Astrocyte of the spinal cord (primary cell): ENCODE measurements around the gene VAV2.

ENCODE experiments used
- DNase-seq: peaks from one replicate; pipeline ENCODE4 v3.0.0; 2011; ENCODE audit warnings: low read depth, low spot score
- H3K4me3 ChIP-seq: 2 replicates; pipeline ENCODE4 v1.5.1; 2011; ENCODE audit warnings: low read depth, mild to moderate bottlenecking, low read length, moderate library complexity
- CTCF ChIP-seq: IDR thresholded peaks from 2 replicates; pipeline ENCODE4 v1.5.1; 2012; ENCODE audit warnings: low read depth, mild to moderate bottlenecking, low read length, inconsistent platforms
- in situ Hi-C: cut with HindIII; loops from 2 replicates; pipeline ENCODE4 v1.10.0; 2017; ENCODE audit warnings: low sequenced_read_pairs

Gene VAV2

GRCh38 chr9:133991964-133992779, at the start of gene VAV2:
Gene VAV2, minus strand, starts transcription at chr9:133992324. Its CDS starts 46 bp downstream, at chr9:133992278.
- in situ Hi-C loops, result no loop called here
- no peak for TF ChIP-seq CTCF
- peak; percentile 56 for DNase-seq
- H3K4me3 ChIP-seq, result peak within 1 kb of the TSS; percentile 68

- TF ChIP-seq CTCF, result no peak
- in situ Hi-C loops, result no loop called here
- DNase-seq, result no peak
- H3K4me3 ChIP-seq, result no peak overlapping the region
Observed at GRCh38 chr9:134041649-134041962, 49.5 kb upstream of the VAV2 start.

- in situ Hi-C loops, result no loop called here
- no peak for TF ChIP-seq CTCF
Observed at GRCh38 chr9:134040781-134041648, 48.9 kb upstream of the VAV2 start.

GRCh38 chr9:134040176-134040565, 48.0 kb upstream of the VAV2 start:
- TF ChIP-seq CTCF, result no peak
- H3K4me3 ChIP-seq, result no peak overlapping the region
- DNase-seq, result no peak
- in situ Hi-C loops, result no loop called here

More at GRCh38 chr9:134040781-134041648, 48.9 kb upstream of the VAV2 start:
- DNase-seq, result no peak
- H3K4me3 ChIP-seq, result no peak overlapping the region

- in situ Hi-C loops, result no loop called here
- H3K4me3 ChIP-seq, result no peak overlapping the region
- DNase-seq, result no peak
- no peak for TF ChIP-seq CTCF
Observed at GRCh38 chr9:134039386-134040175, 47.5 kb upstream of the VAV2 start.

- in situ Hi-C loops, result no loop called here
- TF ChIP-seq CTCF, result no peak
- DNase-seq, result no peak
- no peak overlapping the region for H3K4me3 ChIP-seq
Observed at GRCh38 chr9:134037641-134038040, 45.5 kb upstream of the VAV2 start.
